GM12874 (cell line): ENCODE data around the gene GPR137C.

Experiments
- CTCF ChIP-seq: IDR thresholded peaks from 2 replicates; pipeline ENCODE4 v1.5.1; 2011; ENCODE audit warnings: low read depth, mild to moderate bottlenecking, control low read depth, low read length, moderate library complexity; ENCODE audit not compliant: insufficient read depth

GPR137C gene

DNA sequence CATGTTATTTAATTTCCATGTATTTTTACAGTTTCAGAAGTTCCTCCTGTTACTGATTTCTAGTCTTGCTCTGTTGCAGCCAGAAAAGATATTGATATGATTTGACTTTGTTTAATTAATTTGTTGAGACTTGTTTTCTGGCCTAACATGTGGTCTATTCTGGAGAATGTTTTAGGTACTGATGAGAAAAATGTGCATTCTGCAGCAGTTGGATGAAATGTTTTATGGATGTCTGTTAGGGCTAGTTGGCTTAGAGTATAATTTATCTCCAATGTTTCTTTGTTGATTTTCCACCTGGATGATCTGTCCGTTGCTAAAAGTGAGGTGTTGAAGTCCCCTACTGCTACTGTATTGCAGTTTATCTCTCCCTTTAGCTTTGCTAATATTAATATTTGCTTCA is 54.4 kb downstream of the GPR137C start:
- no peak for TF ChIP-seq CTCF

- TF ChIP-seq CTCF: no peak
Measured at GRCh38 chr14:52609445-52610044, 56.9 kb downstream of the GPR137C start.

- TF ChIP-seq CTCF: no peak
Measured at GRCh38 chr14:52610187-52610586, 57.6 kb downstream of the GPR137C start.

- TF ChIP-seq CTCF: no peak
Measured at GRCh38 chr14:52618602-52619001, 66.0 kb downstream of the GPR137C start.

GRCh38 chr14:52619687-52620086 is 67.1 kb downstream of the GPR137C start:
- TF ChIP-seq CTCF: no peak

GRCh38 chr14:52640137-52640536 is 87.5 kb downstream of the GPR137C start:
- TF ChIP-seq CTCF: no peak

DNA sequence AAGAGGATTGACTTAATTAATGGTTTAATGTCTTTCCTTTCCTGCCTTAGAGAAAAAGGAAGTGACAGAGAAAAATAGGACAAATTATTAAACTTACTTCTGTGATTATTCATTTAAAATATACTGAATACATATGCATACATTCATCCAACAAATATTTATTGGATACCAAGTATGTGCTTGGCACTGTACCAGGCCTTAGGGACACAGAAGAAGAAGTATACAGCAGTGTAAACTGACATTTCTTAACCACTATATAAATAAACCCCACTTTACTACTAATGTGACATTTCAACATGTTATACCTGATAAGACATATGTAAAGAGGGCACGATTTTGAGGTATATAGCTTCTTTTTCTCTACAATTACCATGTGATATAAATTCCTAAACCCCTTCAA is 89.1 kb downstream of the GPR137C start:
- TF ChIP-seq CTCF: no peak
